Midbrain (tissue), 1 donor: ENCODE data around the gene RER1.

ENCODE experiments used
- DNase-seq: peaks from one replicate; lab custom pipeline; 2025; lab: John Stamatoyannopoulos, UW

RER1 gene, protein sequence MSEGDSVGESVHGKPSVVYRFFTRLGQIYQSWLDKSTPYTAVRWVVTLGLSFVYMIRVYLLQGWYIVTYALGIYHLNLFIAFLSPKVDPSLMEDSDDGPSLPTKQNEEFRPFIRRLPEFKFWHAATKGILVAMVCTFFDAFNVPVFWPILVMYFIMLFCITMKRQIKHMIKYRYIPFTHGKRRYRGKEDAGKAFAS

GRCh38 chr1:2391041-2391930 lies at the start of gene RER1, which contains the start of gene MORN1:
TSS of gene RER1 (plus strand) at chr1:2391841. CDS start at chr1:2395791, 3,950 bp downstream.
TSS of gene MORN1 (minus strand) at chr1:2391554. CDS start at chr1:2391533, 21 bp downstream.
- peak; percentile 99 for DNase-seq

- no peak for DNase-seq
These were observed 49.1 kb upstream of the RER1 start for GRCh38 chr1:2342384-2343022.

DNA sequence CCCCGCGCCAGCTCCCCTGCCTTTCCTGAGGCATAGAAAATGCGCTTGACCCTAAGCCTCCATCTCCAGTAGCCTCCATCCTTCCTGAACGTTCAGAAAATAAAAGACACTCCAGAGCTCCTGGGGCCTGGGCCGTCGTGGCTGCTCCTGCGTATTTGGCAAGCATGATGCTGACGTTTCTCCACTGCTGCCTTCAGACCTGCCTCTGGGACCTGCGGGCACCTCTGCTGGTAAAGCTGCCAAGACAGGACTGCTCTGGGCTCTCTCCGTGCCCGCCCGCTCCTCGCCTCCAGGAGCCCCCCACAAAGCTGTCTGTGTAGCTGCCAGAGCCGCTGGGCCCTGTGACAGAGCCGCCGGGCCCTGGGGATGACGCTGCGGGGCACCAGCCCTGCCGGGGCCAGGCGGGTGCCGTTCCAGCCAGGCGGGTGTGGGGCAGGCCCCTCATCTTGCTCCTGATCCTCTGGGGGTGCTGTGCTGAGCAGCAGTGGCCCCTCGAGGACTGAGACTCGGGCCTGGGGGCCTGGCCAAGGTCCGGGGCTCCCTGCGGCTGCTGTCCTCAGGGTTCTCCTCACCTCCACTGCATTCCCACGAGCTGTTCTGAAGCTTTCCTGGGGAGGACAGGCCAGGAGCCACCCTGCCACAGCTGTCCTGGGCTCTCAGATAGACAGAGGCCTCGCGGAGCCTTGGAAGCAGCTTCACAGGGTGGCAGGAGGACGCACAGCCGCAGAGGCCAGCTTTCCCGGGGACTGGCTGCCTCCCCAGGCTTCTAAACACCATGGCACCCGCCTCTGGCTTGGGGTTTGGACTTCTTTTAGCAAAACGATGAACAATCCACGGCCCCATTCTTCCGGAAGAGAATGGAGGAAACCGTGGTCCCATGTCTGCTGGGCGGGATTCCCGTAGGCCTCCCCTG lies 48.4 kb upstream of the RER1 start:
- DNase-seq, result peak; percentile 33

GRCh38 chr1:2344121-2344681 lies 47.4 kb upstream of the RER1 start:
- no peak for DNase-seq

DNA sequence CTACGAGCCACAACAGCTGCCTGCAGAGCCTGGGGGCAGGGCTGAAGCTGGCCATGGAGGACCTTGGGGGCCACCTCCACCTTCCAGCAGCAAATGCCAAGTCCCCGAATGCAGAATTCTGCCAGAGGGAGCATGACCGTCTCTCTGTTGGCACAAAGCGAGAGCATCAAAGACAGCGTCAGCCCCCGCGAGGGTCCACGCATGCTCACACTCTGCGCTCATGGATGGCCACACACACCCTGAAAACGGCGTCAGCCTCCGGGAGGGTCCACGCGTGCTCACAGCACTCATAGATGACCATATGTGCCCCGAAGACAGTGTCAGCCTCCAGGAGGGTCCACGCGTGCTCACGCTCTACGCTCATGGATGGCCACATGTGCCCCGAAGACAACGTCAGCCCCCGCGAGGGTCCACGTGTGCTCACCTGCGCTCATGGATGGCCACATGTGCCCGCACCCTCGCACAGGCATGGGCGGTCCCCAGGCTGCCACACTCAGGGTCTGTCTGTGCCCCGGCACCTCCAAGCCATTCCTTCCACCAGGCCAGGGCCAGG lies 46.8 kb upstream of the RER1 start:
- DNase-seq, result no peak

- no peak for DNase-seq
These were observed 46.2 kb upstream of the RER1 start for GRCh38 chr1:2345297-2346075.

DNA sequence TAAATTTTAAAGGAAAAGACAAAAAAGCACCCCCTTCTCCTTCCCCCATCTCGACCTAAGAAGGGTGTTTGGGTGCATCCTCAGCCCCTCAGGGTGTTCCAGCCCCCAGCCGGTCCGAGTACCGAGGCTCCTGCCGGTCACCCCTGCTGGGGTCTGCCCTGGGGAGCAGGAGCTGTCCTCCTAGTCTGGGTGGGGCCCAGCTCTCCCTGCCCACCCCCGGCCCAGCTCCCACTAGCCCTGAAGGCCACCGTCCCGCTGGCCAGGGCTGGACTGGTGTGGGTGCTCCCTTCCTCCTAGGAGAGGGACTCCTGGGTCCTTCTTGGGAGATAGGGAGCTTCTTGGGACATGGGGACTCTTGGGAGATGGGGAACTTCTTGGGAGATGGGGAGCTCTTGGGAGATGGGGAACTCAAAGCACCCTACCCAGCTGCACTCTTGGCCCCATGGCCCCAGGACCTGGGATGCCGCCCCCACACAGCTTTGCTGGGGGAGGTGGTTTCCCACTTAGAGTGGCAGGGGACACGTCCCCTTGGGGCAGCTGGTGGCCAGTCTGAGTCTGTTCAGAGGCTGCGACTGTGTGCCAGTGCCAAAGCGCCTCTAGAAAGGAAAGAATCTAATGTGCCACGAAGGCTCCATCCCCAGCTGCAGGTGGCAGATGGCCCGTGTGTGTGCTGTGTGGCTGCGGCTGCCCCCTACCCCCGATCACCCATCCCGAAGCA lies 44.8 kb upstream of the RER1 start:
- no peak for DNase-seq

DNA sequence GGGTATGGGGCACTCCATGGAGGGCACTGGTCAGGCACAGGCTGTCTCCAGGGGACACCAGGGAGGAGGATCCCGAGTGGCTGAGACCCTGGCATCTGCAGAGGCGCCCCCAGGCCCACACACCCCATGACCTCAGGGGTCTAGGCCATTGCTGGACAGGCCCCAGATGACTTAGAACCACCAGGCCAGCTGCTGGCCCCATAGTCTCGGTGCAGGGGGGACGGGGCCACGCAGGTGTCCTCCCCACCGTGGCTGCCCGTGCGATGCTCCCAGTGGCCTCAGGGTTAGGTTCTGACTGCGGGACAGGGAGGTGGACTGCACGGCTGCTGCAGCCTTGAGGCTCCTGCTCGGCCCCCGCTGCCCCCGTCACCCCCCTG lies 44.2 kb upstream of the RER1 start:
- no peak for DNase-seq

DNA sequence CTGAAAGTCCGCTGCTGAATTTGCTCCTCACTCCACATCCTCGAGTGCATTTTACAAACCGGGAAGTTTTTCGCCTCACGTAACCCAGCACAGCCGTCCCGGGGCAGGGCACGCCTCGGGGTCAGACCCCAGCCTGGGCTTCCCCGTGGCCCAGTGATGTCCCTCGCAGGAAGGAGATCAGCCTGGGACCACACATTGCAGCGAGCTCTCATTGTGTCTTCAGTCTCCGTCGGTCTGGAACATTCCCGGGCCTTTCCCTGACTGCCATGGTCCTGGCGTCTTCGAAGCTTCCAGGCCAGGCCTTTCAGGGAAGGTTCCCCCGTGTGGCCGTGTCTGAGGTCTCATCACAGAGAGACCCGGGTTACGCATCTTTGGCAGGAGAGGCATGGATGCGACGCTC lies 43.7 kb upstream of the RER1 start:
- DNase-seq, result no peak

- DNase-seq, result no peak
These were observed 43.0 kb upstream of the RER1 start for GRCh38 chr1:2348346-2349325.

DNA sequence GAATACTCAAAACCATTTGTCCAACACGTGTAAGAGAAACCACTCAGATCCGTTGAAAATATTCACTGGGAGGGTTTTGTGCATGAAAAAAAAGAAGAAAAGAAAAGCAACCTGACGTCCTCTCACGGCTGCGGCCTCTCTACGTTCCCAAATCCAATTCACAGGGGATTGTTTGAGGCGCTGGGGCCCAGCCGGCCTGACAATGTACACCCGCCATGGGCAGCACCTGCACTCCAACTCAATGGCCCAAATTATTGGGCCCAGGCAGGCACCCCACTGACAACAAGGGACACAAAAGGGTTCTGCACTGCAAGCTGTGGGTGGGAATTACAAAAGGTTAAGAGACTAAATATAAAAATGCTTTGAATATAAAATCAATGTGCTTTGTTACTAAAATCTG lies 41.8 kb upstream of the RER1 start:
- no peak for DNase-seq

- no peak for DNase-seq
These were observed 41.1 kb upstream of the RER1 start for GRCh38 chr1:2350501-2350900.

DNA sequence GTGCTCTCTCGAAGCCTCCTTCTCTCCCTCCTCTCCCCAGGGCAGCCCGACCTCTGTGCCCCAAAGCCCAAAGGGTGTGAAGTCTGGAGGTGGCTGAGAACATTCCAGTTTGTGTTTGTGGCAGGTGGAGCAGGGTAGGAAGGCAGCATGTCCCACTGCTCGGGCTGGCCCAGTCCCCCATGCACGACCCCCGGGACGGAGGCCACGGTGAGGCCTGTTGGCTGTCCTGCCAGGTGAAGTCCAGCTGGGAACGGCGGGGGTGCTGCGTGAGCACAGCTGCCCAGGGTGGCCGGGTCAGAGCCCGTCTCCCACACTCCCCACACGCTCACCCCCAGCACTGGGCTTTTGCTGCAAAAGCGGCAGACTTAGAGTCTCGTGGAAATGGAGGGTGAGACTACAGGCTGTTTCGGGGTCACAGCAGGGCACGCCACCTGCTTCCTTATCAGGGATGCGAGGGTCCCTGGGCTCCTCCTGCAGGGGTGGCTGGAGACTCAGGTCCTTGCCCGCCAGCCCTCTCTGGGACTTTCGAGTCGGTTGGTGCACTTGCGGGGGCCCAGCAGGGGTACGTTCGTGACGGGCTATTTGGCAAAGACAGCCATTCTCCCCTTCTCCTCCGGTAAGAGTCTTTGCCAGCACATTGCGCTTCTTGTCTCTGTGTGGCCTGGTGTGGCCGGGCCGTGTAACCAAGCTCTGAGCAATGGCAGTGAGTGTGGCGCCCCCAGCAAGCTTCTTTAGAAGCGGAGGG lies 40.6 kb upstream of the RER1 start:
- DNase-seq, result no peak

DNA sequence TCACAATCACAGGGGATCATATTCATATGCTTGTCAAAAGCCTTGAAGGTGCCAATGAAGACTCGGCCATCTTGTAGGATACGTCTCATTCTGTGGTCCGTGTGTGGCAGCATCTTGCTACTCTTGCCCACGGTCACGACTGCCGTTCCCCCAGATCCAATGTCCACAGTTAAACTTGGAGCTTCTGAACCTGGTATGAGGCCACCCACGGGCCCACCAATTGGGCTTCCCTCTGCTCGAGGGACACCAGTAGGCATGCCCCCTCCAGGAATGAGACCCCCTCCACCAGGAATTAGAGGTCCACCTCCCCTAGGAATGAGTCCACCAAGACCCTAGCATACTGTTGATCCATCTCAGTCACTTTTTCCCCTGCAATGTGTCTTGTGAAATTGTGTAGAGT lies 39.9 kb upstream of the RER1 start:
- no peak for DNase-seq

GRCh38 chr1:2352341-2352896 lies 39.2 kb upstream of the RER1 start:
- no peak for DNase-seq

DNA sequence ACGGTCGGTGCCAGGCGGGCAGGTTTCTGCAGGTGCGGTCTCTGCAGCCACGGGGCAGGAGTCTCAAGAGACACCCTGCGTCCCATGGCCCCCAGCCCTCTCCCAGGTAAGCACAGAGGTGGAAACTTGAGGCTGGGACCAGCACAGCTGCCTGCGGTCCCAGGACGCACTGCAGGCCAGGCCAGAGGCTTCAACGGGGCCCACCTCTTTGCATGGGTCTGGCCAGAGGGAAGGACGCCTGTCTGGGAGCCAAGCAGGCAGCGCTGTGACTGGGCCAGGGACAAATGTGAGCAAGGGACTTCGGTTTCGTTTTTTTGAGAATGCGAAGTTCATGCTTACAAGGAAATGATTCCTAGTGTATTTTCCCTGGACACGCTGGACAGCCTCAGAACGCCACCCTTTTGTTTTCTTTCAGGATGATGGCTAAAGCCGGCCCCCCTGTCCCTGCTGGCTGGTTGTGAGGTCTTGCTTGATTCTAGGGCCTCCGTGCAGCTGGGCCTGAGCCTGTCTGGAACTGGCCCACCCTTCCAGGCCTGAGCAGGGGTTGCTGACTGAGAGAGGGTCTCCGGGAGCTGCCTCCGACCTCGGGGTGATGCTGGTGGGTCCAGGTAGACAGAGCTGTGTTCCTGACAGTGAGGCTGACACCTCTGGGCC lies 38.6 kb upstream of the RER1 start:
- no peak for DNase-seq
